ENCODE measurements around the gene FOXO3. TPM values are rescaled to one million over a fixed set of nuclear protein-coding genes. Genes with fewer than 3 reads are reported as not detected.

The FOXO3 gene
- total RNA-seq, 1 donor from 2014 or later, result 91.5 TPM

- no peak for DNase-seq (ENCODE audit: low spot score in 2 of 2)
- intact Hi-C loops (cut with DNase I), result no loop called here
- H3K9me3 ChIP-seq, result no peaks in the 10 kb centered on the region
- peaks cover 26 to 42% of the 10 kb centered on the region in 2 donors for H3K4me1 ChIP-seq
- H3K27me3 ChIP-seq, result no peaks in the 10 kb centered on the region
- H3K27ac ChIP-seq, result peak overlapping the region; percentile 64 to 69
- TF ChIP-seq, protein P1, sequence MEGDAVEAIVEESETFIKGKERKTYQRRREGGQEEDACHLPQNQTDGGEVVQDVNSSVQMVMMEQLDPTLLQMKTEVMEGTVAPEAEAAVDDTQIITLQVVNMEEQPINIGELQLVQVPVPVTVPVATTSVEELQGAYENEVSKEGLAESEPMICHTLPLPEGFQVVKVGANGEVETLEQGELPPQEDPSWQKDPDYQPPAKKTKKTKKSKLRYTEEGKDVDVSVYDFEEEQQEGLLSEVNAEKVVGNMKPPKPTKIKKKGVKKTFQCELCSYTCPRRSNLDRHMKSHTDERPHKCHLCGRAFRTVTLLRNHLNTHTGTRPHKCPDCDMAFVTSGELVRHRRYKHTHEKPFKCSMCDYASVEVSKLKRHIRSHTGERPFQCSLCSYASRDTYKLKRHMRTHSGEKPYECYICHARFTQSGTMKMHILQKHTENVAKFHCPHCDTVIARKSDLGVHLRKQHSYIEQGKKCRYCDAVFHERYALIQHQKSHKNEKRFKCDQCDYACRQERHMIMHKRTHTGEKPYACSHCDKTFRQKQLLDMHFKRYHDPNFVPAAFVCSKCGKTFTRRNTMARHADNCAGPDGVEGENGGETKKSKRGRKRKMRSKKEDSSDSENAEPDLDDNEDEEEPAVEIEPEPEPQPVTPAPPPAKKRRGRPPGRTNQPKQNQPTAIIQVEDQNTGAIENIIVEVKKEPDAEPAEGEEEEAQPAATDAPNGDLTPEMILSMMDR (IDR thresholded peaks at IDR 0.05), result no peak
- peaks cover 10 to 17% of the 10 kb centered on the region in 2 donors for H3K36me3 ChIP-seq
- no peak overlapping the region for H3K4me3 ChIP-seq
These were observed 129.8 kb downstream of the FOXO3 start for GRCh38 chr6:108690326-108691049.

- Histone ChIP-seq H3K36me3 (no peaks in the 10 kb centered on the region), H3K4me3 (no peak overlapping the region), H3K27ac (peak overlapping the region in 1 of 2 donors; percentile 17), H3K27me3 (no peaks in the 10 kb centered on the region), H3K9me3 (no peaks in the 10 kb centered on the region), H3K4me1 (peaks cover 26 to 34% of the 10 kb centered on the region in 2 donors)
- DNase-seq (ENCODE audit: low spot score in 2 of 2), result peak in 1 of 2 donors; percentile 59
- TF ChIP-seq, protein P1 (IDR thresholded peaks at IDR 0.05), result no peak
- intact Hi-C loops (cut with DNase I), result no loop called here
These were observed 132.9 kb downstream of the FOXO3 start for GRCh38 chr6:108693430-108694154.

DNA sequence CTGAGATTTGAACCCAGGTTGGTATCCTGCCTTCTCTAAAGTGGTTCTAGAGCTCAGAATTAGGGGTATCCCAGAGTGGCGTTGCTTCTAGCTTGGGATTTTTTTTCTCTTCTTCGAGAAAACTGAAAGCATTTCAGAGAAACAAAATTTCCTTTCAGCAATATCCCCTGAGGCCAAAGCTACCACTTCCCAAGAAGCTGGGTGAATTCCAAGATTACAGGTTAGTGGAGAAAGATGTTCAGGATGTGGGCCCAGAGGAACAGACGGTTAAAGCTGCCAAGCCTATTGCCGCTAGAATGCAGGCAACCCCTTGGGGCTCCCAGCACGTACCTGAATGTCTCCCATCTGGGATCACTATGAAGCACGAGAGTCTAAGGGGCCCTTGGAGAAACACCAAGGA is 134.1 kb downstream of the FOXO3 start:
- Histone ChIP-seq H3K36me3 (no peaks in the 10 kb centered on the region), H3K27ac (no peak overlapping the region), H3K27me3 (no peaks in the 10 kb centered on the region), H3K4me3 (no peak overlapping the region), H3K4me1 (peaks cover 15 to 36% of the 10 kb centered on the region in 2 donors), H3K9me3 (no peaks in the 10 kb centered on the region)
- TF ChIP-seq, protein P1 (IDR thresholded peaks at IDR 0.05), result no peak
- DNase-seq (ENCODE audit: low spot score in 2 of 2), result peak in 1 of 2 donors; percentile 8
- intact Hi-C loops (cut with DNase I), result no loop called here

DNA sequence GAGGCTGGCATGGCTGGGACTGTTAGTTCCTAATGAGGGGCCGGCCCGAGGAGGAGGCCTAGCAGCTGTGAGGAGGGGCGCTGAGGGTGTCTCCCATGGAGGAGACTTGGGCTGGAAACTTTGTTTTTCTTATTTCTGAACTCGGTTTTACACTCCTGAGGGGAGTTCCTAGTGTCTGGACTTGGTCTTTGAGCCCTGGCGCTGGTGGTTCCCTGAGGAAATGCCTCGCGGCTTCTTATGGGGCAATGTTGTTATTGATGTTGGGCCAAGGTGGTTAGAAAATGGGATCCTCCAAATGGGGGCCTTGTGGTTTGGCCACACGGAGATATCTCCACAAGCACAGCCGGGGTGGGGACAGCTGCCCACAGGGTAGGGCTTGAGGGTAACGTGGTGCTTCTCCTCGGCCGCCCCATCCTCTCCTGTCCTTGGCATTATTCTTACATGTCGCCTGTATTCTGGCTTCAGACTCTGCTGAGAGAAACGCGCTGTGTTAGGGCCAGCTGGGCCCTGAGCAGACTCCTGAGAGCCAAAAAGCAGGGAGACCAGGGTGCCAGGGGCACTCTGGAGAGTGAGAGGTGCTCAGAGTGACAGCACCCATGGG is 136.9 kb downstream of the FOXO3 start:
- TF ChIP-seq, protein P1 (IDR thresholded peaks at IDR 0.05), result no peak
- H3K36me3 ChIP-seq, result no peaks in the 10 kb centered on the region
- peak overlapping the region; percentile 77 to 82 for H3K27ac ChIP-seq
- DNase-seq (ENCODE audit: low spot score in 2 of 2), result peak in 1 of 2 donors; percentile 69
- H3K27me3 ChIP-seq, result no peaks in the 10 kb centered on the region
- H3K9me3 ChIP-seq, result peaks cover 7 to 12% of the 10 kb centered on the region in 2 donors
- H3K4me1 ChIP-seq, result peaks cover 14 to 27% of the 10 kb centered on the region in 2 donors
- intact Hi-C loops (cut with DNase I), result loop anchor here (2.0 kb wide), 1 partner anchor 39 kb away; no protein-coding TSS in a partner anchor
- peak overlapping the region in 1 of 2 donors; percentile 45 for H3K4me3 ChIP-seq

DNA sequence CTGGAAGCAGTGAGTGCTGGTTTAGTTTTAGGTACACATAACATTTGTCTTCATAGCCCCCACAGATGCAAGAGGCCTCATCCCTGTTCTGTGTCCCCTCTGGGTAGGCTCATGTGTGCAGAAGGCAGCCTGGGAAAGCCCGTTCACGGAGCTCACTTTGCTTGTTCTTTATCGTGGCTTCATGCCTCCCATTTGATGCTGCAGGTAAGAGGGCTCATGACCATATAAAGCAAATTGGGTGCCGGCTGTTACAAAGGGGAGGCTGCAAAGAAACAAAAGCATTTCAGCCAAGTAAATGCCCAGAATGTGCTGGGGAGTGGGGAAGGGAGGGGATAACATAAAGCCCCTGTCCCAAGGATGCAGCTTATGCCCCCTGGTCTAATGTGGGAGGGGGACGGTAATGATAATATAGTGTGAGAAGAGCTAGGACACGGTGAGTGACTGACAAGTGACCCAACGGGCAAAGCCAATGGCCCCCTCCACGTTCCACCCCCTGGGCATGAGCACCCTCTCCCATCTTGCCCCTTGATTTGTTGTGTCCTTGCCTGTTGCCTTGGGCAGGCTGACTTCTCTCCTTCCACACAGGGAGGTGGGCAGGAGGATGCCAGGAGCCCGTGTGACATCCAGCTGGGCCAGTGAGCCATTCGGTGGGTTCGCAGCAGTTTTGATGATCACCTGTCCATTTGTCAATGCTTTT is 138.0 kb downstream of the FOXO3 start:
- peaks cover 14 to 27% of the 10 kb centered on the region in 2 donors for H3K4me1 ChIP-seq
- peak overlapping the region; percentile 77 to 82 for H3K27ac ChIP-seq
- intact Hi-C loops (cut with DNase I), result loop anchor here (2.0 kb wide), 1 partner anchor 38 kb away; no protein-coding TSS in a partner anchor
- peaks cover 7 to 20% of the 10 kb centered on the region in 2 donors for H3K9me3 ChIP-seq
- TF ChIP-seq, protein P1 (IDR thresholded peaks at IDR 0.05), result no peak
- DNase-seq (ENCODE audit: low spot score in 2 of 2), result peak in 1 of 2 donors; percentile 60
- no peak overlapping the region for H3K4me3 ChIP-seq
- no peaks in the 10 kb centered on the region for H3K36me3 ChIP-seq
- H3K27me3 ChIP-seq, result no peaks in the 10 kb centered on the region
